H9 (cell line): ENCODE results near the gene PCDH9. TPM values are rescaled to one million over a fixed set of nuclear protein-coding genes. Genes with fewer than 3 reads are reported as not detected.

Experiments
- DNase-seq: peaks from one replicate; pipeline ENCODE4 v3.0.0-alpha.2; 2017
- H2AFZ ChIP-seq: one replicate; pipeline ENCODE4 v1.6.1; 2013; ENCODE audit warnings: mild to moderate bottlenecking, low read length, control low read depth, moderate library complexity
- H2AK5ac ChIP-seq: 2 replicates; pipeline ENCODE4 v1.6.1; 2013; ENCODE audit warnings: low read length, control low read depth, mixed read lengths; ENCODE audit not compliant: insufficient read length
- H2BK120ac ChIP-seq: one replicate; pipeline ENCODE4 v1.6.1; 2013; ENCODE audit warnings: low read depth, mild to moderate bottlenecking, low read length, control low read depth, inconsistent platforms; ENCODE audit not compliant: poor library complexity, severe bottlenecking
- H2BK12ac ChIP-seq: 2 replicates; pipeline ENCODE4 v1.6.1; 2013; ENCODE audit warnings: low read length, control low read depth, mixed read lengths, low read depth; ENCODE audit not compliant: insufficient read length
- H2BK15ac ChIP-seq: 2 replicates; pipeline ENCODE4 v1.6.1; 2013; ENCODE audit warnings: low read depth, low read length, control low read depth
- H2BK20ac ChIP-seq: one replicate; pipeline ENCODE4 v1.6.1; 2013; ENCODE audit warnings: low read depth, mild to moderate bottlenecking, low read length, control low read depth, inconsistent platforms; ENCODE audit not compliant: poor library complexity, severe bottlenecking
- H2BK5ac ChIP-seq: 2 replicates; pipeline ENCODE4 v1.6.1; 2013; ENCODE audit warnings: low read length, control low read depth, mixed read lengths; ENCODE audit not compliant: insufficient read length
- H3K14ac ChIP-seq: 2 replicates; pipeline ENCODE4 v1.6.1; 2013; ENCODE audit warnings: low read length, control low read depth; ENCODE audit not compliant: insufficient read depth
- H3K18ac ChIP-seq: 2 replicates; pipeline ENCODE4 v1.6.1; 2013; ENCODE audit warnings: low read depth, mild to moderate bottlenecking, mixed read lengths, low read length, control low read depth; ENCODE audit not compliant: insufficient read length
- H3K23ac ChIP-seq: 2 replicates; pipeline ENCODE4 v1.6.1; 2013; ENCODE audit warnings: low read length, control low read depth, mixed read lengths, low read depth; ENCODE audit not compliant: insufficient read length
- H3K23me2 ChIP-seq: 2 replicates; pipeline ENCODE4 v1.6.1; 2013; ENCODE audit warnings: low read depth, mild to moderate bottlenecking, mixed read lengths, low read length, control low read depth; ENCODE audit not compliant: insufficient read length, poor library complexity, severe bottlenecking
- H3K27ac ChIP-seq: 2 replicates; pipeline ENCODE4 v1.5.1; 2013; ENCODE audit warnings: low read length, control low read depth, mixed read lengths, low read depth; ENCODE audit not compliant: insufficient read length
- H3K27me3 ChIP-seq: 2 replicates; pipeline ENCODE4 v1.6.1; 2013; ENCODE audit warnings: low read length, control low read depth, inconsistent platforms; ENCODE audit not compliant: insufficient read depth
- H3K4ac ChIP-seq: 2 replicates; pipeline ENCODE4 v1.6.1; 2013; ENCODE audit warnings: low read depth, mild to moderate bottlenecking, control low read depth, inconsistent platforms, low read length, moderate library complexity
- H3K4me1 ChIP-seq: 2 replicates; pipeline ENCODE4 v1.6.1; 2013; ENCODE audit warnings: low read length, control low read depth, inconsistent platforms; ENCODE audit not compliant: insufficient read depth
- H3K4me2 ChIP-seq: 2 replicates; pipeline ENCODE4 v1.6.1; 2013; ENCODE audit warnings: low read length, control low read depth, mixed read lengths; ENCODE audit not compliant: insufficient read length, insufficient read depth
- H3K56ac ChIP-seq: 2 replicates; pipeline ENCODE4 v1.6.1; 2013; ENCODE audit warnings: low read depth, mild to moderate bottlenecking, mixed read lengths, low read length, control low read depth; ENCODE audit not compliant: insufficient read length
- H3K79me1 ChIP-seq: 2 replicates; pipeline ENCODE4 v1.6.1; 2013; ENCODE audit warnings: low read depth, mild to moderate bottlenecking, moderate library complexity, low read length, control low read depth, inconsistent platforms; ENCODE audit not compliant: insufficient read depth, poor library complexity, severe bottlenecking
- H3K79me2 ChIP-seq: 2 replicates; pipeline ENCODE4 v1.6.1; 2013; ENCODE audit warnings: low read length, control low read depth, inconsistent platforms; ENCODE audit not compliant: insufficient read depth
- H3K9ac ChIP-seq: 2 replicates; pipeline ENCODE4 v1.6.1; 2013; ENCODE audit warnings: low read length, control low read depth, mixed read lengths; ENCODE audit not compliant: insufficient read length; ENCODE audit errors: extremely low read depth
- H3K9me3 ChIP-seq: one replicate; pipeline ENCODE4 v1.6.1; 2013; ENCODE audit warnings: low read depth, low read length, inconsistent platforms; ENCODE audit not compliant: control insufficient read depth
- H3T11ph ChIP-seq: one replicate; pipeline ENCODE4 v1.6.1; 2013; ENCODE audit warnings: mild to moderate bottlenecking, low read length, control low read depth, inconsistent platforms
- H4K20me1 ChIP-seq: one replicate; pipeline ENCODE4 v1.6.1; 2013; ENCODE audit not compliant: control insufficient read depth, insufficient read length, insufficient read depth
- H4K5ac ChIP-seq: 2 replicates; pipeline ENCODE4 v1.6.1; 2013; ENCODE audit warnings: low read depth, mild to moderate bottlenecking, mixed read lengths, low read length, control low read depth; ENCODE audit not compliant: insufficient read length
- H4K8ac ChIP-seq: replicated peaks from 2 replicates; pipeline ENCODE4 v1.6.1; 2013; ENCODE audit warnings: low read length, control low read depth, mixed read lengths, low read depth; ENCODE audit not compliant: insufficient read length
- H4K91ac ChIP-seq: 2 replicates; pipeline ENCODE4 v1.6.1; 2013; ENCODE audit warnings: low read depth, mild to moderate bottlenecking, moderate library complexity, mixed read lengths, low read length, control low read depth; ENCODE audit not compliant: insufficient read length
- H3K27ac Mint-ChIP-seq, 3 experiments: 2 replicates in 2 of 3; 3 replicates in 1 of 3; pipeline ENCODE4 v1.8.0; 2020 to 2021; ENCODE audit warnings: mixed read lengths in 3 of 3, mild to moderate bottlenecking in 1 of 3, moderate library complexity in 1 of 3
- H3K27me3 Mint-ChIP-seq: 2 replicates; pipeline ENCODE4 v1.8.0; 2021; ENCODE audit warnings: low read depth, mild to moderate bottlenecking, moderate library complexity, mixed read lengths
- H3K36me3 Mint-ChIP-seq, 3 experiments: 2 replicates in 2 of 3; 3 replicates in 1 of 3; pipeline ENCODE4 v1.8.0; 2020 to 2021; ENCODE audit warnings: low read depth in 3 of 3, mixed read lengths in 3 of 3; ENCODE audit not compliant: insufficient read depth in 1 of 3
- H3K4me1 Mint-ChIP-seq, 2 experiments: 2 replicates each; pipeline ENCODE4 v1.8.0; 2020; ENCODE audit warnings: mixed read lengths in 2 of 2
- H3K4me3 Mint-ChIP-seq, 2 experiments: 2 replicates in 1 of 2; 3 replicates in 1 of 2; pipeline ENCODE4 v1.8.0; 2020 to 2021; ENCODE audit warnings: mild to moderate bottlenecking in 2 of 2, mixed read lengths in 2 of 2, moderate library complexity in 1 of 2
- H3K9me3 Mint-ChIP-seq, 2 experiments: 2 replicates in 1 of 2; 3 replicates in 1 of 2; pipeline ENCODE4 v1.8.0; 2020; ENCODE audit warnings: mild to moderate bottlenecking in 2 of 2, mixed read lengths in 2 of 2, moderate library complexity in 1 of 2
- CTCF ChIP-seq: fragments of 200-600 bp; sonication (generic); conservative IDR thresholded peaks from 3 replicates; pipeline ENCODE4 v1.8.0; 2021; ENCODE audit warnings: antibody characterized with exemption, mild to moderate bottlenecking
- WGBS: extraction: QIAGEN DNeasy Blood & Tissue Kit; methylation state at CpG from one replicate; pipeline ENCODE4 v1.1.7; 2013; ENCODE audit warnings: missing lambda C conversion rate, low lambda C conversion rate, mixed read lengths; ENCODE audit not compliant: insufficient read length; ENCODE audit errors: extremely low coverage; 5-methylcytosine and 5-hydroxymethylcytosine counted together
- total RNA-seq: library from RNA; stranded (reverse); gene quantifications from 2 replicates; pipeline ENCODE4 v1.2.1, GENCODE V29; 2021

Gene PCDH9
- total RNA-seq, 1 experiment from 2014 or later = 0.11 TPM

GRCh38 chr13:67094078-67094477, 136.1 kb downstream of the PCDH9 start:
- Histone ChIP-seq H3K18ac (no peak overlapping the region), H3K9me3 (no peaks in the 10 kb centered on the region), H2BK12ac (no peak overlapping the region), H4K91ac (no peak overlapping the region), H2AFZ (no peak overlapping the region), H4K20me1 (no peaks in the 10 kb centered on the region), H3T11ph (no peak overlapping the region), H2BK5ac (no peak overlapping the region), H4K8ac (no peak overlapping the region), H3K9ac (no peak overlapping the region), H3K27ac (no peak overlapping the region), H4K5ac (no peak overlapping the region), H2BK20ac (no peak overlapping the region), H3K4me2 (no peak overlapping the region), H3K4ac (no peak overlapping the region), H2AK5ac (no peak overlapping the region), H3K23me2 (no peaks in the 10 kb centered on the region), H3K79me1 (no peaks in the 10 kb centered on the region), H2BK15ac (no peak overlapping the region), H3K79me2 (no peaks in the 10 kb centered on the region), H3K27me3 (no peaks in the 10 kb centered on the region), H3K14ac (no peak overlapping the region), H2BK120ac (no peak overlapping the region), H3K56ac (no peak overlapping the region), H3K4me1 (no peaks in the 10 kb centered on the region), H3K23ac (no peak overlapping the region)
- Mint-ChIP-seq H3K4me1 (no peaks in the 10 kb centered on the region), H3K4me3 (no peak overlapping the region), H3K36me3 (no peaks in the 10 kb centered on the region), H3K27ac (no peak overlapping the region), H3K9me3 (no peaks in the 10 kb centered on the region), H3K27me3 (no peaks in the 10 kb centered on the region)
- WGBS = no CpG with 5 or more reads among the region's 1 CpG
- TF ChIP-seq CTCF = no peak
- DNase-seq = no peak
